ENCODE data around the gene UNC5C.

UNC5C gene

DNA sequence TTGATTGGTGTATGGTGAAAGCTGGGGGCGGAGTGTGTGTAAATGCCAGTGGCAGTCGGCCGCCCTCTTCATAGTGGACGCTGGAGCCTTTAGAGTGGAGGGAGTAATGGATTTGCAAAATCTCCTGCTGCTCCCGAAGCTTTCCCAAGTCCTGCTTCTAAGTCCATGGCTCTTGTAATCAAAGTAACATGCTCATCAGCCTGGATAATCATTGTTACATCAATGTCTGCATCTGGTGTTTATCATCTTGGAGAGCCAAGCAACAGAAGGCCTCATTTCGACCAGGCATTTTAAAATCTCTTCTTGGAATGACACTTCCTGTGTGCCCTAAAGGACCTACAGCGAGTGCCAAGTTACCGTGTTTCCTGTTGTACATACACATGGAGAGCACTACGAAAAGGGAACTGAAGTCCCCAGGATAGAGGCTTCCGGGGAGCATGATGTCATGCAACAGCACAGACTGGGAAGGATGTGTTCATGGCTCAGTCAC is 32.2 kb downstream of the UNC5C start:
- peak; percentile 53 to 71 for DNase-seq (ENCODE audit: low read depth in 2 of 2)
- no peak for TF ChIP-seq CTCF (IDR thresholded peaks at IDR 0.05; ENCODE audit: low read depth, low read length)
- H3K4me3 ChIP-seq (replicated peaks in 1 of 2; ENCODE audit: low read depth in 2 of 2, low read length in 2 of 2), result no peak overlapping the region

DNA sequence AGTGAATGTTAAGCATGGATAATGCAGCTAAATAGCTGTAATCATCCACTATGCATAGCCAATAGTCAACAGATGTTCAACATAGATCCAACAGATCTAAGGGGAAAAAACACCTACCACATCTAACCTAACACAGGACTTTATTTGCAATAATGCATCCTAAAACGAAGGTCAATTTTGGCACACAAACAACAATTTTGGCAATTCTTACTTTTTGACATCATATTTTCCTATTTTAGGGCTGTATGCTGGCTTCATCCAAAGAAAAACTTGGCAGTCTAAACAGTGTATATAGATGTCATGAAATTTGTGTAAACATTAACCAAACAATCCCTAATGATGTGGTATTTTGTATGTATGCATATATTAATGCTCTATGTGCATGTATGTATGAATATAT is 33.2 kb downstream of the UNC5C start:
- H3K4me3 ChIP-seq (replicated peaks in 1 of 2; ENCODE audit: low read depth in 2 of 2, low read length in 2 of 2), result no peak overlapping the region
- DNase-seq (ENCODE audit: low read depth in 2 of 2), result no peak
- TF ChIP-seq CTCF (IDR thresholded peaks at IDR 0.05; ENCODE audit: low read depth, low read length), result no peak

DNA sequence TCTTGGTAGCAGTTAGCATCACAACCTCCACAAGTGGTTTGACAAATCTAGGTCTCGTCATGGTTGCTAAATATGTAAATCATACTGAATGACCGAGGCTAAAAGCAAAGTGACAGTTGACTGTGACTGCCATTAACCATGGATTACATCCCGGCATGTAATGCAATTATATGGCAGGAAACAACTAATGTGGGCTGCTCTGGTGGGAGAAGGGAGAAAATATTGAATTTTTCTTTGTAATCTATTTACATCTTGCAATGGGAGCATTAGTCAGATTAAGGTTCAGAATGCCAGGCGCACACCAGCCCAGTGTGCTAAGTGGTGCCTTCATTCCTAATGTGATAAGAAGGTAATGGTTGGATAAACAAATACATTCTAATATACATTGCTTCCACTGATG is 35.8 kb downstream of the UNC5C start:
- H3K4me3 ChIP-seq (replicated peaks in 1 of 2; ENCODE audit: low read depth in 2 of 2, low read length in 2 of 2), result no peak overlapping the region
- no peak for TF ChIP-seq CTCF (IDR thresholded peaks at IDR 0.05; ENCODE audit: low read depth, low read length)
- no peak for DNase-seq (ENCODE audit: low read depth in 2 of 2)

- no peak for TF ChIP-seq CTCF (IDR thresholded peaks at IDR 0.05; ENCODE audit: low read depth, low read length)
- no peak for DNase-seq (ENCODE audit: low read depth in 2 of 2)
- no peak overlapping the region for H3K4me3 ChIP-seq (replicated peaks in 1 of 2; ENCODE audit: low read depth in 2 of 2, low read length in 2 of 2)
Measured at GRCh38 chr4:95511477-95511876, 37.3 kb downstream of the UNC5C start.

DNA sequence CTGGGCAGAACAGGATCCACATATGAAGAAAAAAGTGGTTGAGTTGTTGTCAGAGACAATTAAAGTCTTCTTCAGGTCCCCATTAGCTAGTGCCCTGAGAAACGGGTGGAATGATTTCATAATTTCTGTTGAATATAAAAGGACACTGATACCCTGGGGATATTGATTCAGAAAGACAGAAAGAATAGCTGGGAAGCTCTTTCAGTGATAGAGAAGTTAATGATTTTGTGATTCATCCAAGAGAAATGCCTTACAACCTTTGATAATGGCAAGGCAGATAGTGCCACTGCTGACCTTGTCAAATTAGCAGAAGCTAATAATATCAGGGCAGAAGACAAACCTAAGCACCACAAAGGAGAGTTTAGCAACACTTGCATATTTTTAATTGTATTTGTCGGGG is 37.9 kb downstream of the UNC5C start:
- H3K4me3 ChIP-seq (replicated peaks in 1 of 2; ENCODE audit: low read depth in 2 of 2, low read length in 2 of 2), result no peak overlapping the region
- no peak for TF ChIP-seq CTCF (IDR thresholded peaks at IDR 0.05; ENCODE audit: low read depth, low read length)
- no peak for DNase-seq (ENCODE audit: low read depth in 2 of 2)

- H3K4me3 ChIP-seq (replicated peaks in 1 of 2; ENCODE audit: low read depth in 2 of 2, low read length in 2 of 2), result no peak overlapping the region
- DNase-seq (ENCODE audit: low read depth in 2 of 2), result peak; percentile 62 to 72
- TF ChIP-seq CTCF (IDR thresholded peaks at IDR 0.05; ENCODE audit: low read depth, low read length), result peak; percentile 64
Measured at GRCh38 chr4:95510145-95510544, 38.6 kb downstream of the UNC5C start.

GRCh38 chr4:95508421-95508820 is 40.4 kb downstream of the UNC5C start:
- peak; percentile 25 to 91 for DNase-seq (ENCODE audit: low read depth in 2 of 2)
- no peak overlapping the region for H3K4me3 ChIP-seq (replicated peaks in 1 of 2; ENCODE audit: low read depth in 2 of 2, low read length in 2 of 2)
- TF ChIP-seq CTCF (IDR thresholded peaks at IDR 0.05; ENCODE audit: low read depth, low read length), result no peak
